ENCODE measurements around the gene RPL11. TPM values are rescaled to one million over a fixed set of nuclear protein-coding genes. Genes with fewer than 3 reads are reported as not detected.

Gene RPL11
- total RNA-seq, 1 donor from 2014 or later: 1,434 TPM

GRCh38 chr1:23745515-23745914, 53.9 kb downstream of the RPL11 start:
- Histone ChIP-seq H3K4me3 (ENCODE audit: low read length in 3 of 3) (no peak overlapping the region), H3K4me1 (ENCODE audit: control insufficient read depth in 3 of 3, insufficient read depth in 3 of 3, low read length in 3 of 3) (peaks cover 11 to 37% (median 26%) of the 10 kb centered on the region in 3 donors), H3K27ac (ENCODE audit: low read depth, low read length) (no peak overlapping the region), H3K36me3 (ENCODE audit: control insufficient read depth in 3 of 3, insufficient read depth in 3 of 3, low read length in 3 of 3) (peaks cover 0 to 9% (median under 1%) of the 10 kb centered on the region in 3 donors), H3K27me3 (ENCODE audit: control insufficient read depth in 3 of 3, insufficient read depth in 3 of 3, low read length in 3 of 3) (no peaks in the 10 kb centered on the region), H3K9ac (ENCODE audit: low read depth in 1 of 3, low read length in 3 of 3) (no peak overlapping the region), H3K9me3 (ENCODE audit: control insufficient read depth in 3 of 3, low read length in 3 of 3) (no peaks in the 10 kb centered on the region)

Other genes starting within 250 kb of the RPL11 start
- gene ASAP3, start 207.6 kb upstream of the RPL11 start, total RNA-seq: 45.9 TPM
- 5.7 TPM for gene E2F2, start 160.6 kb upstream of the RPL11 start, total RNA-seq
- 120 TPM for gene ID3, start 132.3 kb upstream of the RPL11 start, total RNA-seq
- 14.1 TPM for gene ELOA, start 51.7 kb downstream of the RPL11 start, total RNA-seq
- 53.2 TPM for gene PITHD1, start 86.6 kb downstream of the RPL11 start, total RNA-seq
- gene LYPLA2, start 99.3 kb downstream of the RPL11 start, total RNA-seq: 21.9 TPM
- gene GALE, start 108.9 kb downstream of the RPL11 start, total RNA-seq: 17.2 TPM
- 31.3 TPM for gene HMGCL, start 133.6 kb downstream of the RPL11 start, total RNA-seq
- gene FUCA1, start 176.5 kb downstream of the RPL11 start, total RNA-seq: 21.9 TPM
- gene CNR2, start 221.6 kb downstream of the RPL11 start, total RNA-seq: under 0.01 TPM